ENCODE data around the gene PSME3IP1.
"Not testable (repeated sequence)": the region's sequence is repeated elsewhere in the genome, so short reads cannot be mapped to it uniquely, and the experiment has no call there.

Gene PSME3IP1

GRCh38 chr16:57202095-57202886, 16.5 kb upstream of the PSME3IP1 start:
- H3K27ac ChIP-seq (replicated peaks) = no peak overlapping the region
- no peak for TF ChIP-seq REST (IDR thresholded peaks at IDR 0.05; ENCODE audit: insufficient replicate concordance, low read depth)
- TF ChIP-seq GABPA (IDR thresholded peaks at IDR 0.05; ENCODE audit: low read depth) = no peak
- no peak overlapping the region for H3K4me3 ChIP-seq (replicated peaks; ENCODE audit: insufficient read depth, low read length)
- DNase-seq (ENCODE audit: low read depth in 1 of 2, low spot score in 1 of 2) = no peak
- H3K27me3 ChIP-seq (ENCODE audit: insufficient read depth, poor library complexity, severe bottlenecking) = no peaks in the 10 kb centered on the region

- not testable (repeated sequence) for DNase-seq (ENCODE audit: low read depth in 1 of 2, low spot score in 1 of 2); H3K4me3 ChIP-seq (replicated peaks; ENCODE audit: insufficient read depth, low read length); H3K27ac ChIP-seq (replicated peaks)
Measured at GRCh38 chr16:57200926-57201325, 15.1 kb upstream of the PSME3IP1 start.

GRCh38 chr16:57200321-57200720, 14.5 kb upstream of the PSME3IP1 start:
- H3K27ac ChIP-seq (replicated peaks); H3K4me3 ChIP-seq (replicated peaks; ENCODE audit: insufficient read depth, low read length); DNase-seq (ENCODE audit: low read depth in 1 of 2, low spot score in 1 of 2); H3K27me3 ChIP-seq (ENCODE audit: insufficient read depth, poor library complexity, severe bottlenecking): not testable (repeated sequence)

More at GRCh38 chr16:57200926-57201325, 15.1 kb upstream of the PSME3IP1 start:
- H3K27me3 ChIP-seq (ENCODE audit: insufficient read depth, poor library complexity, severe bottlenecking) = not testable (repeated sequence)

- H3K27me3 ChIP-seq (ENCODE audit: insufficient read depth, poor library complexity, severe bottlenecking) = no peaks in the 10 kb centered on the region
- DNase-seq (ENCODE audit: low read depth in 1 of 2, low spot score in 1 of 2) = no peak
- no peak overlapping the region for H3K27ac ChIP-seq (replicated peaks)
- no peak overlapping the region for H3K4me3 ChIP-seq (replicated peaks; ENCODE audit: insufficient read depth, low read length)
- TF ChIP-seq SPI1 (IDR thresholded peaks at IDR 0.05; ENCODE audit: borderline replicate concordance, low read depth) (no peak), GABPA (IDR thresholded peaks at IDR 0.05; ENCODE audit: low read depth) (no peak), REST (IDR thresholded peaks at IDR 0.05; ENCODE audit: insufficient replicate concordance, low read depth) (no peak), POLR2AphosphoS5 (IDR thresholded peaks at IDR 0.05; ENCODE audit: low read depth) (no peak), CTCF (IDR thresholded peaks at IDR 0.05; ENCODE audit: insufficient read depth, low read length) (no peak)
Measured at GRCh38 chr16:57196753-57197152, 10.9 kb upstream of the PSME3IP1 start.

- H3K27ac ChIP-seq (replicated peaks) = no peak overlapping the region
- no peak overlapping the region for H3K4me3 ChIP-seq (replicated peaks; ENCODE audit: insufficient read depth, low read length)
- H3K27me3 ChIP-seq (ENCODE audit: insufficient read depth, poor library complexity, severe bottlenecking) = no peaks in the 10 kb centered on the region
- TF ChIP-seq SPI1 (IDR thresholded peaks at IDR 0.05; ENCODE audit: borderline replicate concordance, low read depth) (no peak), REST (IDR thresholded peaks at IDR 0.05; ENCODE audit: insufficient replicate concordance, low read depth) (no peak), GABPA (IDR thresholded peaks at IDR 0.05; ENCODE audit: low read depth) (no peak)
- DNase-seq (ENCODE audit: low read depth in 1 of 2, low spot score in 1 of 2) = no peak
Measured at GRCh38 chr16:57196286-57196685, 10.4 kb upstream of the PSME3IP1 start.
